ACHN (cell line): ENCODE data around the gene CPSF7.
"Not testable (repeated sequence)": the region's sequence is repeated elsewhere in the genome, so short reads cannot be mapped to it uniquely, and the experiment has no call there.

Experiments
- DNase-seq: peaks from one replicate; pipeline ENCODE4 v3.0.0-alpha.2; 2015
- in situ Hi-C: cut with HindIII; loops from 2 replicates; pipeline ENCODE4 v1.10.0; 2017; ENCODE audit warnings: low sequenced_read_pairs, low pct_ligation_motif_present, low pct_unique_long_range_greater_than_20kb

CPSF7 gene, protein sequence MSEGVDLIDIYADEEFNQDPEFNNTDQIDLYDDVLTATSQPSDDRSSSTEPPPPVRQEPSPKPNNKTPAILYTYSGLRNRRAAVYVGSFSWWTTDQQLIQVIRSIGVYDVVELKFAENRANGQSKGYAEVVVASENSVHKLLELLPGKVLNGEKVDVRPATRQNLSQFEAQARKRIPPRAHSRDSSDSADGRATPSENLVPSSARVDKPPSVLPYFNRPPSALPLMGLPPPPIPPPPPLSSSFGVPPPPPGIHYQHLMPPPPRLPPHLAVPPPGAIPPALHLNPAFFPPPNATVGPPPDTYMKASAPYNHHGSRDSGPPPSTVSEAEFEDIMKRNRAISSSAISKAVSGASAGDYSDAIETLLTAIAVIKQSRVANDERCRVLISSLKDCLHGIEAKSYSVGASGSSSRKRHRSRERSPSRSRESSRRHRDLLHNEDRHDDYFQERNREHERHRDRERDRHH

DNA sequence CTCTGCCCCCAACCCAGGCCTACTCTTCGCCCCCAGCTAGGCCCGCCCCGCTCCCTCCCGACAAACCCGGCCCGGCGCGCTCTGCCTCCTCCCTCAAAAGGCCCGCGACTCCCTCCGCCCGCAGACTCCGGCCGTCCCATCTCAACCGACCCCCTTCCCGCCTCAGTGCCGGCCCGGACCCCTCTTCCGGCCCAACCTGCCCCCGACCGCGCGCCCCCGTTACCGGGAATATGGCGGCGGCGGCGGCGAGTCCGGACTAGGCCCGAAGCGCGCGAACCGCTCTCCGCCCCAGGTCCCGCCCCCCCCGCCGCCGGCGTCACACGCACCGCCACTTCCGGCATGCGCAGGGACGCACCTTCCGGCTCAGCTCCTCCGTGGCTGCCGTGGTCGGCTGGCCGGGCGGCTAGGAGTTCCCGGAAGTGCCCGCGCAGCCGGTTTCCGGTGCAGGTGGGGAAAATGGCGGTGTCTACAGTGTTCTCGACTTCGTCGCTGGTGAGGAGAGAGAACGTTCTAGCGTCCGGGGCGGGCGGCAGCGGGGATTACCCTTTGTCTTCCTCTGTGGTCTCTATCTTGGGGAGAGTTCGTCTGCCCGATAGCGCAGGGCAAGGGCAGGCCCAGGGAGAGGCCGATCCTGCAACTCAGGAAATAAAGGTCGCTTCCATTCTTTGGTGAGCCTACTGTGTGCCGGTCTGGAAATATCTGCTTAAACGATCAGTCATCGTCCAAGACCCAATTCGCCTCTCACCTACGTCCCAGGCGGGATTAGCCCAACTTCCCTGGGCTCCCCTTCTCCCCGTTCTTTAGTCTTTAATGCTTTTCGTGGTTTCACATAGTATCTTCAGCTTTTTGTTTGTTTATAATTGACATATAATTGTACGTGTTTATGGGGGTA lies at the start of gene CPSF7, which contains the start of gene SDHAF2:
CPSF7 (minus strand) TSS at position 285 of the 892 bp plus-strand sequence. CDS start 740 bp downstream, outside the sequence.
SDHAF2 (plus strand) TSS at position 434 of the 892 bp plus-strand sequence; CDS start at position 457, 23 bp downstream.
- peak; percentile 94 for DNase-seq
- in situ Hi-C loops: no loop called here

DNA sequence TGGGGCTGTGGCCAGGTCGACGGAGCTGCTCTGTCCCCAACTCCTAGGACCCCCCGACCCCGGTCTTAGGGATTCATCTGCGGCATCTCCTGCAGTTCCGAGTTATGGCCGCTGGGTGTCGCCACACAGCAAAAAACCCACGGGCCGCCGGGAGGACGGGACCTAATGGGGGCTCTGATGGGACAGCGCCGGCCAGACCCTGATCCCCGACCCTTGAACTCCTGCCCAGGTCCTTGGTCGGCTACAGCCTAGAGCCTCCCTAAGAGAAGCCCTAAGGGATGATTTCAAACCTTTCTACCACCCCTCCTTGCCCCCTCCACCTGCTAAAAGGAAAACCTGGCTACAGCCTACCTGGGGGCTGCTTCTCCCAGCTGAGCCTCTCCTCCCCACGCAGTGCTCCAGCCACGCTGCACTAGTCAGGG lies 48.0 kb upstream of the CPSF7 start:
- in situ Hi-C loops: no loop called here
- DNase-seq: peak; percentile 10

DNA sequence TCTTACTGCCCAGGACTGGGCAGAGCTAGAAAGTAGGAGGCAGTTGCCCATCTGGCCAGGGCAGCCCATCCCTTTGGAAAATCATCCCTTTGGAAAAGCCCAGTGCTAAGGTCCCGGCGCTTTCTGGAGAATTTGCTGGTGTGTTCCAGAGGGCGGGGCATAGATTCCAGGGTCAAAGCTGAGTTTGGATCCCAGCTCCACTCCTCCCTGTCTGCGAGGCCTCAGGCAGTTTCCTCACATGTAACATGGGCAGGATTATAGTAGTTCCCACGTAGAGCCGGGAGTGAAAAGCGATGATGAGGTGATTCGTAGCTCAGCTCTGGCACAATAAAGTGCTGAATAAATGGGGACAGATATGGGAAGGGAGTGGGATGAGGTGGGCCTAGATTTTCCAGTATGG lies 47.4 kb upstream of the CPSF7 start:
- no peak for DNase-seq
- in situ Hi-C loops: no loop called here

DNA sequence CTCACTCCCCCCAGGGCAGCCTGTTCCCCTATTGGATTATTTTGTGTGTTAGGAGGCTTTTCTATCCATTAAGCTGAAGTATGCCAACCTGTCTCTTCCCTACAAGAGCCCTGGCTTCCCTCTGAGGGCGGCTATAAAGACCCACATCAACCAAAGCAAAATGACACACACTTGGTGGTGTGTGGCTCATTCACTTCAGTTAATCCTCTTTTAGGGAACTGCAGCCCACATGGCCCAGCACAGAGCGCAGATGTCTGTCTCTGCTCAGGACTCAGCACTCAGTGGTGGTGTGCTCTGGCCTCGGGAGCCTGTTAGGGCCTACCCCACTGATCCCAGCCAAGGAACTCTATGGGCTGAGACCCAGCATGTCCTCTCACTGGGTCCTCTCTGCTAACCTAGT lies 46.6 kb upstream of the CPSF7 start:
- no peak for DNase-seq
- in situ Hi-C loops: no loop called here

DNA sequence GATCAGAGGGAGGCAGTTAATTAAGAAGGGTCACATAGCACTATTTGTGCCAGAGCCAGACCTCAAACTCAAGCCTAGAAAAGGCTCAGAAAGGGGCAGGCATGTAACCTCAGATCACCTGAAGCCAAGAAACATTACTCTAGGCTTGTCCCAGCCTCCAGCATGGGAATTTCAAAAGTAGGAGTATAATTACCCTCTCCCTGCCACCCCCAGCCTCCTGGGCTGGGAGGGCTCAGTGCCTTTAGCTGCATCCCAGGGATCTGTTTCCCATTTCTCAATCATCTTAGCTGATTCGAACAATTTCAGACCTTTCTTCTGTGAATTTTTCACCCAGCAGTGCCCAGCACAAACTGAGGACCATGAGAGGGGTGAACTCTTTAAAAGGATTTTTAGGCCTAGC lies 45.7 kb upstream of the CPSF7 start:
- in situ Hi-C loops: no loop called here
- DNase-seq: no peak

DNA sequence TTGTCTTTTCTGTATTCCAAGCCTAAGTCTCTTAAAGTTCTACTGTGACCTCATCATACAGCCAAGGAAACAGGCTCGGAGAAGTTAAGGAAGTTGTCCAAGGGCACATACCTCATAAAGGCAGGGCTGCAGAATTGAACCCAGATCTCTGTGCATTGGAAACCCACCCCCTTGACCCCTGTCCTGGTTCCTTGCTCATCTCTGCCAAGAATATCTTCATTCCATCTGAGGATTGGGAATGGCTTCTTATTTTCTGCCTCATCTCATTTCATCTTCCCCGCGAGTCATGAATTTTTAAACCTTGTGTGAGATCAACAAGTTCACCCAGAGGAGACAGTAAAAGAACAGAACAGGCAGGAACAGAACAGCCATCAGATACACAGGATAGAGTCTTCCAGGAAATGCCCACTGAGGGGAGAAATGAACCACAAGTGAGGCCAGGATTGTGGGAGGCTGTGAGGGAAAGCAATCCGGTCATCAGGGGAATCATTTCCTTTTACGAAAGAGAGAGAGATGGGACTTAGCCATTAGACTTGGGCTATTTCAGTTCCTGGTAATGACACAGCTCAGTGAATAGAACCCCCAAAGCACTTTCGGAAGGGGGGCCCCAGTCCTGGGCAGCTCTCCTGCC lies 44.4 kb upstream of the CPSF7 start:
- no peak for DNase-seq
- in situ Hi-C loops: no loop called here

DNA sequence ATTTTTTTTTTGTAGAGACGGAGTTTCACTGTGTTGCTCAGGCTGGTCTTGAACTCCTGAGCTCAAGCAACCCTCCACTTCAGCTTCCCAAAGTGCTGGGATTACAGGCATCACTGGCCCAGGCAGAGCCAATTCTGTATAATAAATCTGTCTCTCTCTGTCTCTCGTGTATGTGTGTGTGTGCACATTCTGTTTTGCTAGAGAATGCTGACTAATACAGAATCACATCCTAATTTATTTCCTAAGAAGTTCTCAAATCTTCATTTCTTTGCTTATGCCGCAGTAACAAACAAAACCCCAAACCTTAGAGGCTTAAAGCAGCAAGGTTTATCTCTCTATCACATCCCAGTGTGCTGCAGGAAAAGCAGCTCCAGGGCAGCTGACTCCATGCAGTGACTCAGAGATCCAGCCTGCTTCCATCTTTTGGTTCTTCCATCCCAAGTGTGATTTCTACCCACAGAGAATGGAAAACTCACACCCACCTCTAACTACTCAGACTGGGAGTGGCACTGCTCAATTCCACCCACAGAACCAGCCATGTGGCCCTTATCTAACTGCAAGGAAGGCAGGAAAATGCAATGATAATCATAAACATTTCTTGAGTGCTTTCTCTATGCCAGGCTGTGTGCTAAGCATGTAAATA lies 43.7 kb upstream of the CPSF7 start:
- DNase-seq: no peak
- in situ Hi-C loops: no loop called here

DNA sequence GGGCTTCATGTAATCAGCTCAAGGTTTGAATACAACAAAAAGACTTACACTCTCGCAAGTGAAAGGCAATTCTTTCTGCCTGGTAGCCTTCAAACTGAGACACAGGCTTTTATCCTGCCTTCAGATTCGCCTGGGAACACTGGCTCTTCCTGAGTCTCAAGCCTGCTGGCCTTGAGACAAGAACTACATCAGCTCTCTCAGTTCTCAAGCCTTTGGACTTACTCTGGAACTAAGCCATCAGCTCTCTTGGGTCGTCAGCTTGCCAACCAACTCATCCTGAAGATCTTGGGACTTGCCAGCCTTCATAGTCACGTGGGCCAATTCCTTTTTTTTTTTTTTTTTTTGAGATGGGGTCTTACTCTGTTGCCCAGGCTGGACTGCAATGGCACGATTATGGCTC lies 43.1 kb upstream of the CPSF7 start:
- in situ Hi-C loops: no loop called here
- no peak for DNase-seq

DNA sequence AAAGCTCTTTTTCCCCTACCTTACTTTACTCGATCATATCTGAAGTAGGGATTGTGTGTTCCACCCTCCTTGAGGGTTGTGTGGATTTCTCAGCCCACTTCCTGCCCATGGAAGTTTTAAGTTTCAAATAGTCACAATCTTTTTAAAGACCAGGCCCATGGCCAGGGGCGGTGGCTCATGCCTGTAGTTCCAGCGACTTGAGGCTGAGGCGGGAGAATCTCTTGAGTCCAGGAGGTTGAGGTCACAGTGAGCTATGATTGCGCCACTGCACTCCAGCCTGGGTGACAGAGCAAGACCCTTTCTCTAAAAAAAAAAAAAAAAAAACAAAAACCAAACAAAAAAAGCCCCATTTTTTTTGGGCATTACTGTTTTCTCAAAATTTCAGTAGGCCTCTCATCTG lies 42.5 kb upstream of the CPSF7 start:
- in situ Hi-C loops: no loop called here
- no peak for DNase-seq

DNA sequence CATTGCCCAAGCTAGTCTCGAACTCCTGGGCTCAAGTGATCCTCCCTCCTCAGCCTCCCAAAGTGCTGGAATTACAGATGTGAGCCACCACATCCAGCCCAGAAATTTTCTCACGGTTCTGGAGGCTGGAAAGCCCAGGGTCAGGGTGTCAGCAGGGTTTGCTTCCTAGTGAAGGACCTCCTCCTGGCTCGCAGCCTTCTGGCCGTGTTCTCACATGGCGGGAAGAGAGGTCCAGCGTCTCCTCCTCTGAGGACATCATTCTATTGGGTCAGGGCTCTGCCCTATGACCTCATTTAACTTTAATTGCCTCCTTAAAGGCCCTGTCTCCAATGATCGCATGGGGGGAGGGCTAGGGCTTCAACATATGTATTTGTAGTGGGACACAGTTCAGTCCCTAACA lies 38.2 kb upstream of the CPSF7 start:
- in situ Hi-C loops: no loop called here
- DNase-seq: no peak

DNA sequence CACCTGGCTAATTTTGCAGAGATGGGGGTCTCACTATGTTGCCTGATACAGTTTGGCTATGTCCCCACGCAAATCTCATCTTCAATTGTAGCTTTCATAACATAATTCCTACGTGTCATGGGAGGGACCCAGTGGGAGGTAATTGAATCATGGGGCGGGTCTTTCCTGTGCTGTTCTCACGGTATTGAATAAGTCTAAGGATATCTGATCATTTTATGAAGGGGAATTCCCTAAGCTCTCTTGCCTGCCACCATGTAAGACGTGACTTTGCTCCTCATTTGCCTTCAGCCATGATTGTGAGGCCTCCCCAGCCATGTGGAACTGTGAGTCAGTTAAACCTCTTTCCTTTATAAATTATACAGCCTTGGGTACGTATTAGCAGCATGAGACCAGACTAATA lies 37.8 kb upstream of the CPSF7 start:
- DNase-seq, in situ Hi-C loops: not testable (repeated sequence)

DNA sequence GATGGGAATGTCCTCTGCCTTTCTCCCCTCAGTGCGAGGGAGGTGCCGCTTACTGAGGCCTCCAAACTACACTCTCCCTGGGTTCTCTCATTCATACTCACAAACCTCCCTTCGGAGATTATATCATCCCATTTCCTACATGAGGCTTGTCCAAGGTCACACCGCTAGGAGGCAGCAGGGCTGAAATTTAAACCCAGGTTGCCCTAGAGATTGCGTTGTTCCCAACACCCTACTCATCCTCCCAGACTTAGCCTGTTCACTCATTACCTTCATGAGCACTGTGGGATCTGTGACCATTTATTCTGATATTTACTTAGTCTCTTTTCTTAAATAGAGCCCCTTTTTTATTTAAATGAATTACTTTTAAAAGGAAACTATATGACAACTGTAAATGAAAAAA lies 31.2 kb upstream of the CPSF7 start:
- DNase-seq: no peak
- in situ Hi-C loops: no loop called here

DNA sequence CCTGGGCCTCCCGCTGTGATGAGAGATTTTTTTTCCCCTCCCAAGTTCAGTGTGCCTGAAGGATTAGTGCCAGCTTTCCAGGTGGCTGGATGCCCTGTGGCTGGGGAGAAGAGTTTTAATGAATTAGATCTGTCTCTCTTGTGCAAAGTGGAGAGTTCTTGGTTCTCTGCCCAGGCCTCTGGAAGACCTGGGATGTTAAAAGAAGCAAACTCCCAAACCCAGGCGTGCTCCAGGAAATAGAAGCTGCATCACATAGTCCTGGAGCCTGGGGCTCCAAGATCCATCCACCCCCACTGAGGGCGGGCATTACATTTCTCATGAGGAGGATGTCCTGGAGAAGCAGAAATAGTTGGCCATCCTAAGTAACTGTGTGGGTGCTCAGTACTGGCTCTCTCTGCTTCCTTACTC lies 30.7 kb upstream of the CPSF7 start:
- in situ Hi-C loops: no loop called here
- no peak for DNase-seq

DNA sequence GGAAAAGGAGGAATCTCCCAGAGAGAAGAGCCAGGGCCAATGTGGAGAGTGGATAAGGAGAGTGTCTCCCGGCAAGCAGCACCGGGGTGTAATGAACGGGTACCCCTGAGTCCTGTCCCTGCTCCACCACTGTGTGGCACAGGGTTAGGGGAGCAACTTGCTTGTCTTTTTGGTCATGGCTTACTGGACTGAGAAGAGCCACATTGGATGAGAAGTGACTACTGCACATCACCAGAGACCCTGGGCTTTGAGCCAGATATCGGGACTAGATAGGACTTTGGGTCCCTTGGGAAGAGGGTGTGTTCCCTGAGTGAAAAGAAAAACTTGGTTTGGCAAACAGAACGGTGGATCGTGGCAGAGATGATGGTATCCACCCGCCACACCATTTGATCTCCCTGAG lies 24.7 kb upstream of the CPSF7 start:
- in situ Hi-C loops: no loop called here
- no peak for DNase-seq

DNA sequence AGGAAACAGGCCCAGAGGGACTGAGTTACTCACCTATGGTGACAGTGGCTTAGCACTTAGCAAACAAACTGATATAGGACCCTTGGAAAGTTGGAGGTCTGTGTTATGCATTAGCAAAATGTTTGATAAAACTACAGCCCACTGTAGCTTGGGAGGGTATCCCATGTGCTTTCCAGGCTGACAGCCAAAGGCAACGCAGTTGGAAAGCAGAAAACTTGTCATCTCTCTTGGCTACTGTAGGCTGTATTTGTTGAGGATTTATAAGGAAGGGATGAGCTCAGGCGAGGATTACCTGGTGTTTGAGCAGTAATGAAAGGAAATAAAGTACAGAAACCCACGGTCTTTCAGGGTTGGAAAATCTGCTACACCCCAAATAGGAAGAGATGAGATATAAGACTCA lies 23.9 kb upstream of the CPSF7 start:
- DNase-seq: no peak
- in situ Hi-C loops: no loop called here

DNA sequence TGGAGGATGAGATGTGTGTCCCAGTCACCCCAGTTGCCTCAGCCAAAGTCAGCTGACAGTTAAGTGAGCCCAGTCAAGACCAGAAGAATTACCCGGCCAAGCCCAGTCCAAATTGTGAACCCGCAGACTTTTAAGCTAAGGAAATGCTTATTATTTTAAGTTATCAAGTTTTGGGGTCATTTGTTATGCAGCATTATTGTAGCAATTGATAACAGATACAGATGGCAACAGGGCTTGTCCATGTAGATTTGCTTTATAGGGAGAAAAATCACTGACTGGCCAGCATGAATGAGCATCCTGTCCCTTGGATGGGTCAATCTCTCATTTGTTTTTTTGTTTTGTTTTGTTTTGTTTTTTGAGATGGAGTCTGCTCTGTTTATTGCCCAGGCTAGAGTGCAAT lies 23.1 kb upstream of the CPSF7 start:
- in situ Hi-C loops: no loop called here
- DNase-seq: no peak

DNA sequence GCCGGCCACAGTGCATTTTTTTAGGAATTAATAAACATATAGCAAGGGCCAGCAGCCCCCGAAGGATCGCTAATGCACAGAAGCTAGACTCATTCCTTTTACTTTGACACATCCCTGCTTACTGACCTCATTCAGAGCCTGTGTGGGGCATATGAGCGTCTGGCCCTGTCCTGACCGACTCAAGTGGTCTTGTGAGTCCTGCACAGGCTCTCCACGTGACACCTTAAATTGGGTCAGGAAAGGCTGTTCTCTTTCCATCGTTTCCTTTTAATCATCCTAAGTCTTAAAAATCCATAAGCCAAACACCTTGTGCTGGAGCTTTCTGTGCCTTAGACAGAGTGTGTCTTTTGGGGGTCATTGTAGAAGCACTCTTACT lies 18.8 kb upstream of the CPSF7 start:
- in situ Hi-C loops: no loop called here
- no peak for DNase-seq

DNA sequence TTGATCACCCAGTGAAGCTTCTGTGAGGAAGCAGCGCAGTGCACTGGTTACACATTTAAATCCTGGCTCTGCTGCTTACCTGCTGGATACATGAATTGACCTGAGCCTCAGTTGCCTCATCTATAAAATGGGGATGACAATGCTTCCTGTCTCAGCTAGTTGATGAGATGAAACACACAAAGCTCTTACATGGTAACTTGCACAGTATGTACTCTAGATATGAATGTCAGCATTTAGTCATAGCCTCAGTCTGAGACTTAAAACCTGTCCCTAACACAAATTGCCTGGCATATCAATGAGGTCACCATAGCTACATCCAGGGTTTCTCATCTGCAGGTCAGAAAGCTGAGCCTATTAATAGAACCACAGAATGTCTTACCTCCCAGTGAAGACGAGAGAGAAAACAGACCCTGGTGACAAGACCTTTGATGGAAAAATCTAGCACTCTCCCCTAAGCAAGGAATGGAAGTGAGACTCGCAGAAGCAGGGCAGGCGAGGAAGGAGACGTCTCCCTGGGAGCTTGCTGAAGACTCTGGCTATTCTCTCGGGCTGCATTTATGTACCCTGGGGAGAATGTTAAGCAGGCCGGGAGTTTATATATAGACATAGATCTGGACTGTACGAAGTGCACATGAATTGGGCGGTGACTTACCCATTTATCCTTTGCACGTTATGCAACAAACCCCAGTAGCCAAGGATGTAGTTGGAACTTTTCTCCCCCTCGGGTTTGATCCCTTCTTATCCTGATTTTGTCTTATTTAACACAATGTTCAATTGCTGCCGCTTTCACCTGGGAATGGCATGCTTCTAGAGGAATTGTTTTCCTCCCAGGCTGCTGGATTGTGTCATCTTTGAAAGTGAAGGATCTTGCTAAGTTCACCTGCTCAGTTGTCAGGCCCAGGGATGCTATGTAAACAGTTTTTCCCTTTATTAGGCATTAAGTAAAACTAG lies 18.1 kb upstream of the CPSF7 start:
- no peak for DNase-seq
- in situ Hi-C loops: no loop called here
